WERI-Rb-1 (cell line): ENCODE measurements around the gene VPS33A.

ENCODE experiments used
- DNase-seq: peaks from one replicate; pipeline ENCODE4 v3.0.0-alpha.2; 2020
- H3K27ac ChIP-seq: fragments of 250-450 bp; sonication (Bioruptor Pico); 2 replicates; pipeline ENCODE4 v1.5.1; 2020; ENCODE audit warnings: mild to moderate bottlenecking, moderate library complexity
- H3K27me3 ChIP-seq: fragments of 250-450 bp; sonication (Bioruptor Pico); 2 replicates; pipeline ENCODE4 v1.5.1; 2021; ENCODE audit warnings: mild to moderate bottlenecking, low read depth, moderate library complexity; ENCODE audit not compliant: insufficient read depth, severe bottlenecking
- H3K36me3 ChIP-seq: fragments of 250-450 bp; sonication (Bioruptor Pico); 2 replicates; pipeline ENCODE4 v1.5.1; 2020; ENCODE audit warnings: mild to moderate bottlenecking, moderate library complexity
- H3K4me3 ChIP-seq: 2 replicates; pipeline ENCODE4 v1.5.1; 2011; ENCODE audit warnings: low read depth, mild to moderate bottlenecking, control low read depth, low read length
- H3K9me3 ChIP-seq: fragments of 250-450 bp; sonication (Bioruptor Pico); 2 replicates; pipeline ENCODE4 v1.5.1; 2021; ENCODE audit warnings: mild to moderate bottlenecking, moderate library complexity; ENCODE audit not compliant: severe bottlenecking
- CTCF ChIP-seq: IDR thresholded peaks from 2 replicates; pipeline ENCODE4 v1.5.1; 2011; ENCODE audit warnings: low read depth, mild to moderate bottlenecking, control low read depth, inconsistent platforms, low read length

VPS33A gene

GRCh38 chr12:122230798-122231197 lies 35.5 kb downstream of the VPS33A start:
- Histone ChIP-seq H3K4me3 (no peak overlapping the region), H3K36me3 (peaks cover 33% of the 10 kb centered on the region), H3K27me3 (no peaks in the 10 kb centered on the region), H3K27ac (no peak overlapping the region), H3K9me3 (no peaks in the 10 kb centered on the region)
- DNase-seq = no peak
- no peak for TF ChIP-seq CTCF

- H3K4me3 ChIP-seq = no peak overlapping the region
- no peak for DNase-seq
- TF ChIP-seq CTCF = no peak
- H3K27me3 ChIP-seq = no peaks in the 10 kb centered on the region
- H3K27ac ChIP-seq = no peak overlapping the region
- H3K36me3 ChIP-seq = peaks cover 34% of the 10 kb centered on the region
- H3K9me3 ChIP-seq = no peaks in the 10 kb centered on the region
Measured at GRCh38 chr12:122228092-122228491, 38.2 kb downstream of the VPS33A start.

- TF ChIP-seq CTCF = no peak
- no peak for DNase-seq
- H3K27ac ChIP-seq = no peak overlapping the region
- no peaks in the 10 kb centered on the region for H3K9me3 ChIP-seq
- no peak overlapping the region for H3K4me3 ChIP-seq
- no peaks in the 10 kb centered on the region for H3K27me3 ChIP-seq
- peaks cover 38% of the 10 kb centered on the region for H3K36me3 ChIP-seq
Measured at GRCh38 chr12:122227341-122227740, 39.0 kb downstream of the VPS33A start.

GRCh38 chr12:122226366-122227125 lies 39.7 kb downstream of the VPS33A start:
- H3K27ac ChIP-seq = peak overlapping the region; percentile 38
- H3K9me3 ChIP-seq = no peaks in the 10 kb centered on the region
- no peak for TF ChIP-seq CTCF
- DNase-seq = peak; percentile 26
- H3K4me3 ChIP-seq = peak overlapping the region; percentile 80
- H3K36me3 ChIP-seq = peaks cover 45% of the 10 kb centered on the region
- H3K27me3 ChIP-seq = no peaks in the 10 kb centered on the region

GRCh38 chr12:122225683-122226365 lies 40.5 kb downstream of the VPS33A start, which contains the start of gene DIABLO:
Gene DIABLO, minus strand, starts transcription at chr12:122226052. Its CDS starts 38 bp downstream, at chr12:122226014.
- H3K27me3 ChIP-seq = no peaks in the 10 kb centered on the region
- H3K27ac ChIP-seq = peak within 1 kb of the TSS; percentile 91
- no peak for TF ChIP-seq CTCF
- DNase-seq = peak; percentile 100
- H3K36me3 ChIP-seq = peaks cover 45% of the 10 kb centered on the region
- H3K4me3 ChIP-seq = peak within 1 kb of the TSS; percentile 99
- no peaks in the 10 kb centered on the region for H3K9me3 ChIP-seq
